GM13976 (cell line): ENCODE data around the gene MRGPRX1.
"Not testable (repeated sequence)": the region's sequence is repeated elsewhere in the genome, so short reads cannot be mapped to it uniquely, and the experiment has no call there.

Experiments
- DNase-seq: peaks from one replicate; pipeline ENCODE4 v3.0.0; 2012; ENCODE audit warnings: low spot score
- CTCF ChIP-seq: IDR thresholded peaks from 2 replicates; pipeline ENCODE4 v1.5.1; 2012; ENCODE audit warnings: borderline replicate concordance, mild to moderate bottlenecking; ENCODE audit not compliant: insufficient read depth; ENCODE audit errors: extremely low read depth, missing control alignments, control extremely low read depth
- in situ Hi-C: fragments of 300-500 bp; cut with MboI; formaldehyde crosslinking; loops from one replicate; pipeline ENCODE4 v1.12.0; 2022; ENCODE audit warnings: low sequenced_read_pairs, mixed read lengths, inconsistent platforms; ENCODE audit not compliant: unreplicated experiment

Gene MRGPRX1

GRCh38 chr11:18969720-18970119, 30.5 kb upstream of the MRGPRX1 start:
- in situ Hi-C loops: no loop called here
- no peak for DNase-seq
- TF ChIP-seq CTCF: no peak

GRCh38 chr11:18958221-18958910, 19.2 kb upstream of the MRGPRX1 start:
- in situ Hi-C loops: no loop called here
- no peak for TF ChIP-seq CTCF
- DNase-seq: no peak

GRCh38 chr11:18956630-18957029, 17.4 kb upstream of the MRGPRX1 start:
- DNase-seq: no peak
- no peak for TF ChIP-seq CTCF
- in situ Hi-C loops: no loop called here

GRCh38 chr11:18936002-18936673, 3.1 kb downstream of the MRGPRX1 start:
- DNase-seq: no peak
- in situ Hi-C loops: no loop called here

GRCh38 chr11:18934195-18934814, 4.9 kb downstream of the MRGPRX1 start:
- no peak for TF ChIP-seq CTCF
- in situ Hi-C loops: no loop called here

More at GRCh38 chr11:18936002-18936673, 3.1 kb downstream of the MRGPRX1 start:
- TF ChIP-seq CTCF: no peak

GRCh38 chr11:18927550-18928322, 11.5 kb downstream of the MRGPRX1 start:
- TF ChIP-seq CTCF: no peak
- in situ Hi-C loops: no loop called here
- DNase-seq: no peak

More at GRCh38 chr11:18934195-18934814, 4.9 kb downstream of the MRGPRX1 start:
- no peak for DNase-seq

- DNase-seq, in situ Hi-C loops: not testable (repeated sequence)
Observed at GRCh38 chr11:18925426-18925825, 13.8 kb downstream of the MRGPRX1 start.
